ENCODE data around the gene PAK6. TPM values are rescaled to one million over a fixed set of nuclear protein-coding genes. Genes with fewer than 3 reads are reported as not detected.
A peak's percentile ranks its signal among the peaks of the same experiment; 100 is the strongest.

Gene PAK6
- total RNA-seq, 1 donor from 2014 or later: not detected

GRCh38 chr15:40272485-40273056 is 33.7 kb downstream of the PAK6 start:
- Histone ChIP-seq H3K27me3 (no peaks in the 10 kb centered on the region), H3K4me1 (no peaks in the 10 kb centered on the region), H3K27ac (no peak overlapping the region), H3K9me3 (no peaks in the 10 kb centered on the region), H3K36me3 (no peaks in the 10 kb centered on the region), H3K4me3 (no peak overlapping the region)
- no peak for DNase-seq (ENCODE audit: low spot score in 2 of 2)
- TF ChIP-seq CTCF (IDR thresholded peaks at IDR 0.05): peak in 1 of 3 experiments; percentile 22
- intact Hi-C loops (cut with DNase I): no loop called here

- intact Hi-C loops (cut with DNase I): no loop called here
- DNase-seq (ENCODE audit: low spot score in 2 of 2): no peak
- no peaks in the 10 kb centered on the region for H3K36me3 ChIP-seq
- H3K27ac ChIP-seq: no peak overlapping the region
- TF ChIP-seq CTCF (IDR thresholded peaks at IDR 0.05): no peak
- no peak overlapping the region for H3K4me3 ChIP-seq
- H3K27me3 ChIP-seq: no peaks in the 10 kb centered on the region
- H3K4me1 ChIP-seq: no peaks in the 10 kb centered on the region
- no peaks in the 10 kb centered on the region for H3K9me3 ChIP-seq
These were observed 34.6 kb downstream of the PAK6 start for GRCh38 chr15:40273428-40273827.

- H3K27ac ChIP-seq: no peak overlapping the region
- TF ChIP-seq CTCF (IDR thresholded peaks at IDR 0.05): peak; percentile 100
- intact Hi-C loops (cut with DNase I): loop anchor here (1.0 kb wide), 2 partner anchors 57 to 229 kb away; no protein-coding TSS in a partner anchor
- H3K27me3 ChIP-seq: peaks cover 2% of the 10 kb centered on the region
- H3K4me3 ChIP-seq: no peak overlapping the region
- no peaks in the 10 kb centered on the region for H3K9me3 ChIP-seq
- no peaks in the 10 kb centered on the region for H3K36me3 ChIP-seq
- DNase-seq (ENCODE audit: low spot score in 2 of 2): peak; percentile 31 to 89
- peaks cover 2% of the 10 kb centered on the region in 2 donors for H3K4me1 ChIP-seq
These were observed 35.7 kb downstream of the PAK6 start for GRCh38 chr15:40274350-40275274.

- Histone ChIP-seq H3K4me1 (peaks cover 4 to 6% of the 10 kb centered on the region in 2 donors), H3K9me3 (no peaks in the 10 kb centered on the region), H3K27me3 (peaks cover 11% of the 10 kb centered on the region), H3K27ac (no peak overlapping the region), H3K4me3 (no peak overlapping the region), H3K36me3 (no peaks in the 10 kb centered on the region)
- TF ChIP-seq CTCF (IDR thresholded peaks at IDR 0.05): no peak
- intact Hi-C loops (cut with DNase I): no loop called here
- no peak for DNase-seq (ENCODE audit: low spot score in 2 of 2)
These were observed 36.7 kb downstream of the PAK6 start for GRCh38 chr15:40275523-40275922.

- Histone ChIP-seq H3K4me1 (peaks cover 4 to 6% of the 10 kb centered on the region in 2 donors), H3K36me3 (no peaks in the 10 kb centered on the region), H3K4me3 (no peak overlapping the region), H3K27ac (no peak overlapping the region), H3K9me3 (no peaks in the 10 kb centered on the region), H3K27me3 (peaks cover 15% of the 10 kb centered on the region)
- TF ChIP-seq CTCF (IDR thresholded peaks at IDR 0.05): no peak
- intact Hi-C loops (cut with DNase I): no loop called here
- no peak for DNase-seq (ENCODE audit: low spot score in 2 of 2)
These were observed 37.1 kb downstream of the PAK6 start for GRCh38 chr15:40275954-40276353.

All from ascending aorta (tissue), 2 donors.